GM18907 (cell line): ENCODE measurements around the gene CGGBP1.
"Not testable (repeated sequence)": the region's sequence is repeated elsewhere in the genome, so short reads cannot be mapped to it uniquely, and the experiment has no call there.

Experiments
- ATAC-seq: cut with Tn5 transposase; IDR thresholded peaks from one replicate; pipeline ENCODE4 v1.9.1; 2021; ENCODE audit warnings: mild to moderate bottlenecking, moderate library complexity; ENCODE audit not compliant: unreplicated experiment

Gene CGGBP1

GRCh38 chr3:88034491-88035275 is 24.1 kb downstream of the CGGBP1 start:
- ATAC-seq: no peak

- no peak for ATAC-seq
Measured at GRCh38 chr3:88033808-88034207, 25.0 kb downstream of the CGGBP1 start.

GRCh38 chr3:88033079-88033478 is 25.7 kb downstream of the CGGBP1 start:
- no peak for ATAC-seq

- peak; percentile 12 for ATAC-seq
Measured at GRCh38 chr3:88032245-88032644, 26.6 kb downstream of the CGGBP1 start.

- ATAC-seq: peak; percentile 90
Measured at GRCh38 chr3:88031642-88032077, 27.1 kb downstream of the CGGBP1 start.

GRCh38 chr3:88030210-88030609 is 28.6 kb downstream of the CGGBP1 start:
- no peak for ATAC-seq

GRCh38 chr3:88028876-88029275 is 29.9 kb downstream of the CGGBP1 start:
- no peak for ATAC-seq

GRCh38 chr3:88025001-88025552 is 33.7 kb downstream of the CGGBP1 start:
- ATAC-seq: no peak

- peak; percentile 97 for ATAC-seq
Measured at GRCh38 chr3:88019024-88019423, 39.8 kb downstream of the CGGBP1 start.

- ATAC-seq: not testable (repeated sequence)
Measured at GRCh38 chr3:88015656-88016055, 43.1 kb downstream of the CGGBP1 start.

- no peak for ATAC-seq
Measured at GRCh38 chr3:88013592-88013991, 45.2 kb downstream of the CGGBP1 start.

- ATAC-seq: no peak
Measured at GRCh38 chr3:88010810-88011209, 48.0 kb downstream of the CGGBP1 start.

- peak; percentile 42 for ATAC-seq
Measured at GRCh38 chr3:88009066-88009465, 49.7 kb downstream of the CGGBP1 start.

GRCh38 chr3:88005066-88005465 is 53.7 kb downstream of the CGGBP1 start:
- peak; percentile 47 for ATAC-seq

GRCh38 chr3:88003115-88003755 is 55.6 kb downstream of the CGGBP1 start:
- ATAC-seq: no peak

GRCh38 chr3:88002448-88002847 is 56.4 kb downstream of the CGGBP1 start:
- no peak for ATAC-seq
